Mammary epithelial cell (primary cell): ENCODE results near the gene NUDT16L1.

ENCODE experiments used
- CTCF ChIP-seq, 2 donors: IDR thresholded peaks in 1 of 2; conservative IDR thresholded peaks in 1 of 2; 2 replicates each; pipeline ENCODE4 v1.5.1; 2011 to 2012; ENCODE audit warnings: inconsistent platforms in 2 of 2, low read length in 2 of 2, mild to moderate bottlenecking in 2 of 2, control low read depth in 1 of 2, low read depth in 1 of 2; ENCODE audit not compliant: insufficient read depth in 1 of 2; ENCODE audit errors: extremely low read depth in 1 of 2
- EZH2 ChIP-seq: IDR thresholded peaks from 2 replicates; pipeline ENCODE4 v1.6.1; 2012; ENCODE audit warnings: low read length, inconsistent platforms, borderline replicate concordance

GRCh38 chr16:4677994-4678393 lies 15.4 kb upstream of the NUDT16L1 start:
- no peak for TF ChIP-seq CTCF (conservative IDR thresholded peaks at IDR 0.05 in 1 of 2, IDR thresholded peaks at IDR 0.05 in 1 of 2; ENCODE audit: extremely low read depth in 1 of 2, insufficient read depth in 1 of 2, low read depth in 1 of 2, low read length in 2 of 2)
- no peak for TF ChIP-seq EZH2
